Ishikawa (cell line): Measurements from ENCODE around the gene SH3RF3.

ENCODE experiments used
- CEBPB ChIP-seq: IDR thresholded peaks from 2 replicates; pipeline ENCODE4 v1.6.1; 2012
- CREB1 ChIP-seq: IDR thresholded peaks from 2 replicates; pipeline ENCODE4 v1.6.1; 2012; ENCODE audit warnings: low read depth
- EGR1 ChIP-seq: IDR thresholded peaks from 2 replicates; pipeline ENCODE4 v1.6.1; 2012
- EP300 ChIP-seq: IDR thresholded peaks from 2 replicates; pipeline ENCODE4 v1.6.1; 2012; ENCODE audit warnings: borderline replicate concordance
- FOXM1 ChIP-seq: IDR thresholded peaks from 2 replicates; pipeline ENCODE4 v1.6.1; 2012; ENCODE audit warnings: low read depth, borderline replicate concordance
- MAX ChIP-seq: IDR thresholded peaks from 2 replicates; pipeline ENCODE4 v1.6.1; 2012
- NFIC ChIP-seq: IDR thresholded peaks from 2 replicates; pipeline ENCODE4 v1.6.1; 2012
- RAD21 ChIP-seq: IDR thresholded peaks from 2 replicates; pipeline ENCODE4 v1.6.1; 2012; ENCODE audit warnings: low read depth
- REST ChIP-seq: IDR thresholded peaks from 2 replicates; pipeline ENCODE4 v1.6.1; 2012; ENCODE audit warnings: low read depth, mild to moderate bottlenecking
- TAF1 ChIP-seq: IDR thresholded peaks from 2 replicates; pipeline ENCODE4 v1.6.1; 2012; ENCODE audit warnings: low read depth, mild to moderate bottlenecking
- TCF12 ChIP-seq: IDR thresholded peaks from 2 replicates; pipeline ENCODE4 v1.6.1; 2012; ENCODE audit warnings: low read depth
- TEAD4 ChIP-seq: IDR thresholded peaks from 2 replicates; pipeline ENCODE4 v1.6.1; 2012
- USF1 ChIP-seq: IDR thresholded peaks from 2 replicates; pipeline ENCODE4 v1.6.1; 2012
- YY1 ChIP-seq: IDR thresholded peaks from 2 replicates; pipeline ENCODE4 v1.6.1; 2012; ENCODE audit warnings: low read depth
- ZBTB7A ChIP-seq: IDR thresholded peaks from 2 replicates; pipeline ENCODE4 v1.6.1; 2012; ENCODE audit warnings: low read depth

SH3RF3 gene

GRCh38 chr2:109476641-109477441, 347.8 kb downstream of the SH3RF3 start:
- TF ChIP-seq ZBTB7A (no peak), RAD21 (no peak), TCF12 (no peak), TEAD4 (no peak), TAF1 (no peak), EP300 (no peak), CREB1 (no peak), NFIC (no peak), EGR1 (no peak), FOXM1 (no peak)

- TF ChIP-seq EGR1 = no peak
- no peak for TF ChIP-seq EP300
- TF ChIP-seq ZBTB7A = no peak
- TF ChIP-seq FOXM1 = no peak
- TF ChIP-seq NFIC = no peak
- TF ChIP-seq USF1 = no peak
- TF ChIP-seq RAD21 = no peak
- no peak for TF ChIP-seq YY1
- no peak for TF ChIP-seq TCF12
- no peak for TF ChIP-seq REST
- no peak for TF ChIP-seq TAF1
- TF ChIP-seq TEAD4 = no peak
- TF ChIP-seq CEBPB = no peak
- TF ChIP-seq MAX = no peak
- TF ChIP-seq CREB1 = no peak
Measured at GRCh38 chr2:109478906-109479493, 350.0 kb downstream of the SH3RF3 start.

DNA sequence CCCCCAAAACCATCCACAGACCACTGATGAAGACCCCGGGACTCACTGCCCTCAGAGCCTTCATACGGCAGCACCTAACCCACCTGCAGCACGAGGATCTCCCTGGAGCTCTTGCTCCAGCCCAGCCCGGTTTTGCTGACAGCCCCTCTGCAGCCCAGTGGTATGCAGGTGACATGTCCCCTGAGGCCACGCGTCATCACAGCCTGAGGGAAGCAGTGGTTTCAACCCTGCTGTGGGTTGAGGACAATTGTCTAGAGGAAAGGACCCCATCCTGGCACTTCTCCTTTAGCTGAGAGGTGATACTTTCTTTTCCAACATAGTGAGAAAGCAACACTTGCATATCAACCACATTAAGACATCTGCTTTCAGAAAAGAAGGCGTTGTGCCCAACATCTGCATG, 350.8 kb downstream of the SH3RF3 start:
- TF ChIP-seq YY1 = no peak
- TF ChIP-seq ZBTB7A = no peak
- TF ChIP-seq EP300 = no peak
- no peak for TF ChIP-seq REST

DNA sequence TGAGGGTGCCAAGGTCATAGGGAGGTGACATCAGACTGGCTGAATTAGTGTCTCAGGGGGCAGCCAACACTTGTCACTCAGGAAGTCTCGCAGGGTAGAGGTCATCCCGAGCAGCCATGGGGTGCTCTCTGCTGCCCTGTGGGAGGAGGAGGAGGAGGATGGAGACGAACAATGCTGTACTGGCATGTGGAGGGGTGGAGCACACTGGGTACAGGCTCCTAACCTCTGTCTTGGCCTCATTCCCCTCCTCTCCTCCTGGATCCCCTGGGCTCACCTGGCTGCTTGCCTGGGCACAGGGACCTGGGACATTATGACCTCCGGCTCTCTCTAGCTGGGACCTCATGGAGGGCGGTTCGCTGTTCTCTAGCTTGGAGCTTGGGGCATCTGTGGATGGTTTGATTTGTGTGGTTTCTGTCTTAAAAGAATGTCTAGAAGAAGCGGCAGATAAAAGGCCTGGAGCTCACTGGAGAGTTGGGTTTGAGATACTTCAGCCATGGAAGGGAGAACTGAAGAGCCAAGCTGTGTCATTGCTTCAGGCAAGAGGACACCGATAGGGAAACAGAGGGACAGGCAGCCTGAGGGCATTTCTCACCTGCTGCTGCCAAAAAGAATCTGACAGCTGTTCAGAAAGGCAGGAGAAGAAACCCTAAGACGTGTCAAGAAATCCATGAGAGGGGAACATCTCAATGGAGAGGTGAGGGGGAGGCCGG, 351.6 kb downstream of the SH3RF3 start:
- no peak for TF ChIP-seq MAX
- TF ChIP-seq FOXM1 = no peak
- no peak for TF ChIP-seq CREB1
- TF ChIP-seq RAD21 = no peak
- no peak for TF ChIP-seq TCF12
- TF ChIP-seq TAF1 = no peak
- no peak for TF ChIP-seq CEBPB
- TF ChIP-seq NFIC = no peak
- TF ChIP-seq TEAD4 = no peak
- TF ChIP-seq USF1 = no peak
- no peak for TF ChIP-seq ZBTB7A
- no peak for TF ChIP-seq EP300
- TF ChIP-seq REST = no peak
- TF ChIP-seq YY1 = no peak
- no peak for TF ChIP-seq EGR1
